DOHH2 (cell line): ENCODE measurements around the gene CATSPERD.

Experiments
- H3F3A ChIP-seq: fragments of 200-600 bp; sonication (generic), shearing (Covaris generic); 2 replicates; pipeline ENCODE4 v1.6.0; 2016; ENCODE audit warnings: antibody characterized with exemption, mild to moderate bottlenecking; ENCODE audit not compliant: control insufficient read depth, insufficient read depth
- H3K27ac ChIP-seq: fragments of 200-600 bp; sonication (generic); 2 replicates; pipeline ENCODE4 v1.5.1; 2014; ENCODE audit warnings: low read depth, mild to moderate bottlenecking, low read length, moderate library complexity
- H3K27me3 ChIP-seq: fragments of 200-600 bp; sonication (generic); 2 replicates; pipeline ENCODE4 v1.6.1; 2014; ENCODE audit warnings: mild to moderate bottlenecking, low read length, mixed read lengths; ENCODE audit not compliant: control insufficient read depth
- H3K36me3 ChIP-seq: fragments of 200-600 bp; sonication (generic); 2 replicates; pipeline ENCODE4 v1.6.1; 2014; ENCODE audit warnings: mild to moderate bottlenecking, low read length, moderate library complexity, mixed read lengths; ENCODE audit not compliant: control insufficient read depth
- H3K4me1 ChIP-seq: fragments of 200-600 bp; sonication (generic); 2 replicates; pipeline ENCODE4 v1.6.1; 2014; ENCODE audit warnings: mild to moderate bottlenecking, low read length, mixed read lengths; ENCODE audit not compliant: control insufficient read depth
- H3K4me2 ChIP-seq: fragments of 200-600 bp; sonication (generic); 2 replicates; pipeline ENCODE4 v1.6.0; 2014; ENCODE audit warnings: mild to moderate bottlenecking, low read length, moderate library complexity
- H3K4me3 ChIP-seq: fragments of 200-600 bp; sonication (generic); 2 replicates; pipeline ENCODE4 v1.5.1; 2014; ENCODE audit warnings: mild to moderate bottlenecking, low read length, mixed read lengths
- H3K79me2 ChIP-seq: fragments of 200-600 bp; sonication (generic); 2 replicates; pipeline ENCODE4 v1.6.1; 2014; ENCODE audit warnings: mild to moderate bottlenecking, low read length, mixed read lengths; ENCODE audit not compliant: control insufficient read depth
- H3K9me2 ChIP-seq: fragments of 200-600 bp; sonication (generic); replicated peaks from 2 replicates; pipeline ENCODE4 v1.6.1; 2014; ENCODE audit warnings: mild to moderate bottlenecking, low read length, mixed read lengths; ENCODE audit not compliant: control insufficient read depth
- H3K9me3 ChIP-seq: fragments of 200-600 bp; sonication (generic); 2 replicates; pipeline ENCODE4 v1.6.1; 2014; ENCODE audit warnings: antibody characterized with exemption, low read length, mixed read lengths; ENCODE audit not compliant: control insufficient read depth, insufficient read depth
- H4K20me1 ChIP-seq: fragments of 200-600 bp; sonication (generic); 2 replicates; pipeline ENCODE4 v1.6.0; 2014; ENCODE audit warnings: low read depth, mild to moderate bottlenecking, antibody characterized with exemption, low read length, moderate library complexity; ENCODE audit not compliant: control insufficient read depth, insufficient read depth
- CTCF ChIP-seq: fragments of 200-600 bp; sonication (generic); IDR thresholded peaks from one replicate; pipeline ENCODE4 v1.5.1; 2014; ENCODE audit warnings: antibody characterized with exemption, mild to moderate bottlenecking, low read depth, low read length; ENCODE audit not compliant: poor library complexity, severe bottlenecking
- EZH2phosphoT487 ChIP-seq: fragments of 200-600 bp; sonication (generic); IDR thresholded peaks from 2 replicates; pipeline ENCODE4 v1.6.1; 2017; ENCODE audit warnings: borderline replicate concordance, mild to moderate bottlenecking, antibody characterized with exemption, low read length, moderate library complexity, mixed read lengths

Gene CATSPERD

GRCh38 chr19:5814123-5814851, 93.8 kb downstream of the CATSPERD start:
- Histone ChIP-seq H3K4me2 (no peak overlapping the region), H4K20me1 (no peaks in the 10 kb centered on the region), H3K27ac (no peak overlapping the region), H3K27me3 (no peaks in the 10 kb centered on the region), H3K4me1 (no peaks in the 10 kb centered on the region), H3K9me3 (no peaks in the 10 kb centered on the region), H3K9me2 (no peaks in the 10 kb centered on the region), H3K79me2 (no peaks in the 10 kb centered on the region), H3K4me3 (no peak overlapping the region), H3F3A (no peaks in the 10 kb centered on the region), H3K36me3 (no peaks in the 10 kb centered on the region)
- no peak for TF ChIP-seq EZH2phosphoT487

- no peak overlapping the region for H3K27ac ChIP-seq
- H4K20me1 ChIP-seq, result no peaks in the 10 kb centered on the region
- no peaks in the 10 kb centered on the region for H3K4me1 ChIP-seq
- H3K4me3 ChIP-seq, result no peak overlapping the region
- no peaks in the 10 kb centered on the region for H3K9me3 ChIP-seq
- H3K4me2 ChIP-seq, result no peak overlapping the region
- H3K36me3 ChIP-seq, result no peaks in the 10 kb centered on the region
- H3K9me2 ChIP-seq, result no peaks in the 10 kb centered on the region
- H3K27me3 ChIP-seq, result no peaks in the 10 kb centered on the region
- TF ChIP-seq CTCF, result no peak
- TF ChIP-seq EZH2phosphoT487, result no peak
- H3K79me2 ChIP-seq, result no peaks in the 10 kb centered on the region
- H3F3A ChIP-seq, result no peaks in the 10 kb centered on the region
Measured at GRCh38 chr19:5814852-5815246, 94.4 kb downstream of the CATSPERD start.

GRCh38 chr19:5817218-5817617, 96.8 kb downstream of the CATSPERD start:
- H3K36me3 ChIP-seq, result no peaks in the 10 kb centered on the region
- no peaks in the 10 kb centered on the region for H3F3A ChIP-seq
- no peaks in the 10 kb centered on the region for H3K9me2 ChIP-seq
- H3K27ac ChIP-seq, result no peak overlapping the region
- TF ChIP-seq CTCF (no peak), EZH2phosphoT487 (no peak)
- peaks cover 6% of the 10 kb centered on the region for H3K4me1 ChIP-seq
- no peaks in the 10 kb centered on the region for H3K79me2 ChIP-seq
- no peaks in the 10 kb centered on the region for H3K27me3 ChIP-seq
- H3K4me3 ChIP-seq, result no peak overlapping the region
- H3K9me3 ChIP-seq, result no peaks in the 10 kb centered on the region
- no peaks in the 10 kb centered on the region for H4K20me1 ChIP-seq
- H3K4me2 ChIP-seq, result no peak overlapping the region

- H3K4me3 ChIP-seq, result no peak overlapping the region
- H3K4me2 ChIP-seq, result no peak overlapping the region
- no peaks in the 10 kb centered on the region for H3K9me2 ChIP-seq
- H3K9me3 ChIP-seq, result no peaks in the 10 kb centered on the region
- no peaks in the 10 kb centered on the region for H3F3A ChIP-seq
- no peaks in the 10 kb centered on the region for H3K36me3 ChIP-seq
- no peaks in the 10 kb centered on the region for H3K27me3 ChIP-seq
- H3K4me1 ChIP-seq, result peaks cover 6% of the 10 kb centered on the region
- no peaks in the 10 kb centered on the region for H3K79me2 ChIP-seq
- TF ChIP-seq EZH2phosphoT487 (no peak), CTCF (no peak)
- H4K20me1 ChIP-seq, result no peaks in the 10 kb centered on the region
- H3K27ac ChIP-seq, result no peak overlapping the region
Measured at GRCh38 chr19:5818594-5818993, 98.2 kb downstream of the CATSPERD start.
